ENCODE results near the gene GSG1L. TPM values are rescaled to one million over a fixed set of nuclear protein-coding genes. Genes with fewer than 3 reads are reported as not detected.

GSG1L gene
- total and polyA plus RNA-seq, 2 of the 13 experiments (the other 11 are each of a cell fraction or from before 2014, with no cell fraction given) = not detected

GRCh38 chr16:28087140-28087660 lies 23.7 kb upstream of the GSG1L start:
- H3K36me3 ChIP-seq (replicated peaks in 1 of 2; ENCODE audit: control insufficient read depth in 1 of 2, insufficient read depth in 2 of 2, low read length in 2 of 2) = no peaks in the 10 kb centered on the region
- TF ChIP-seq HNF4A (CRISPR knock-in tag; IDR thresholded peaks at IDR 0.05) (peak; percentile 49), TBP (CRISPR knock-in tag; IDR thresholded peaks at IDR 0.05) (no peak), MIER2 (CRISPR knock-in tag; IDR thresholded peaks at IDR 0.05) (no peak), MXD1 (CRISPR knock-in tag; IDR thresholded peaks at IDR 0.05) (0 out of 2 replicates have a peak, but pooled peaks have one; percentile 20), KMT2A (CRISPR knock-in tag; IDR thresholded peaks at IDR 0.05) (no peak), ZNF776 (CRISPR knock-in tag; IDR thresholded peaks at IDR 0.05) (0 out of 2 replicates have a peak, but pooled peaks have one; percentile 41), HIVEP1 (CRISPR knock-in tag; IDR thresholded peaks at IDR 0.05) (0 out of 2 replicates have a peak, but pooled peaks have one; percentile 21), ZNF687 (CRISPR knock-in tag; IDR thresholded peaks at IDR 0.05) (peak; percentile 29), ZNF30 (CRISPR knock-in tag; IDR thresholded peaks at IDR 0.05) (0 out of 2 replicates have a peak, but pooled peaks have one; percentile 18), GFI1 (CRISPR knock-in tag; IDR thresholded peaks at IDR 0.05; ENCODE audit: borderline replicate concordance) (peak; percentile 59; the same call in 1 of the 2 replicates)
- intact Hi-C loops (cut with micrococcal nuclease; ENCODE audit: unreplicated experiment) = no loop called here
- WGBS (ENCODE audit: low lambda C conversion rate) = 30% methylated on average over 3 of the region's 8 CpGs
- CTCF ChIA-PET (ENCODE audit: low intra/inter-chr PET ratio, low total read pairs) = no interaction called here
- H3K4me2 ChIP-seq (ENCODE audit: low read depth, low read length) = peak overlapping the region; percentile 46
- H3K27ac ChIP-seq (ENCODE audit: extremely low read length, insufficient read depth, low read length) = no peak overlapping the region
- FAIRE-seq (no peak), ATAC-seq (peak; percentile 49), DNase-seq (ENCODE audit: low spot score) (no peak)
- no peak overlapping the region; a peak in 1 of 6 replicates for H3K4me3 ChIP-seq (replicated peaks in 1 of 3; ENCODE audit: insufficient read depth in 1 of 3, low read depth in 2 of 3, low read length in 3 of 3)
- POLR2A ChIA-PET = no interaction called here
- no TSS peak for BruUV-seq (replicated peaks)
- peaks cover 16% of the 10 kb centered on the region for H3K4me1 ChIP-seq (ENCODE audit: insufficient read depth, low read length)
- no peaks in the 10 kb centered on the region for H4K20me1 ChIP-seq (ENCODE audit: insufficient read depth, low read length)
- H3K27me3 ChIP-seq (ENCODE audit: control insufficient read depth in 1 of 2, insufficient read depth in 2 of 2, low read length in 2 of 2) = 0 out of 5 replicates have a peak, but pooled peaks cover 0 to 4% of the 10 kb centered on the region in 2 experiments
- H2AFZ ChIP-seq (ENCODE audit: low read length) = no peak overlapping the region
- no peak overlapping the region for H3K9ac ChIP-seq (ENCODE audit: insufficient read depth, low read depth, low read length)
- H3K9me3 ChIP-seq (ENCODE audit: low read length) = no peaks in the 10 kb centered on the region
- in situ Hi-C loops (cut with HindIII; ENCODE audit: extremely low pct_ligation_motif_present, low pct_unique_long_range_greater_than_20kb) = no loop called here
- no peaks in the 10 kb centered on the region for H3K79me2 ChIP-seq (ENCODE audit: insufficient read depth, low read length)

All from HepG2 (cell line).